GM18907 (cell line): ENCODE results near the gene PVRIG.
"Not testable (repeated sequence)": the region's sequence is repeated elsewhere in the genome, so short reads cannot be mapped to it uniquely, and the experiment has no call there.

Experiments
- ATAC-seq: cut with Tn5 transposase; IDR thresholded peaks from one replicate; pipeline ENCODE4 v1.9.1; 2021; ENCODE audit warnings: mild to moderate bottlenecking, moderate library complexity; ENCODE audit not compliant: unreplicated experiment

The PVRIG gene

DNA sequence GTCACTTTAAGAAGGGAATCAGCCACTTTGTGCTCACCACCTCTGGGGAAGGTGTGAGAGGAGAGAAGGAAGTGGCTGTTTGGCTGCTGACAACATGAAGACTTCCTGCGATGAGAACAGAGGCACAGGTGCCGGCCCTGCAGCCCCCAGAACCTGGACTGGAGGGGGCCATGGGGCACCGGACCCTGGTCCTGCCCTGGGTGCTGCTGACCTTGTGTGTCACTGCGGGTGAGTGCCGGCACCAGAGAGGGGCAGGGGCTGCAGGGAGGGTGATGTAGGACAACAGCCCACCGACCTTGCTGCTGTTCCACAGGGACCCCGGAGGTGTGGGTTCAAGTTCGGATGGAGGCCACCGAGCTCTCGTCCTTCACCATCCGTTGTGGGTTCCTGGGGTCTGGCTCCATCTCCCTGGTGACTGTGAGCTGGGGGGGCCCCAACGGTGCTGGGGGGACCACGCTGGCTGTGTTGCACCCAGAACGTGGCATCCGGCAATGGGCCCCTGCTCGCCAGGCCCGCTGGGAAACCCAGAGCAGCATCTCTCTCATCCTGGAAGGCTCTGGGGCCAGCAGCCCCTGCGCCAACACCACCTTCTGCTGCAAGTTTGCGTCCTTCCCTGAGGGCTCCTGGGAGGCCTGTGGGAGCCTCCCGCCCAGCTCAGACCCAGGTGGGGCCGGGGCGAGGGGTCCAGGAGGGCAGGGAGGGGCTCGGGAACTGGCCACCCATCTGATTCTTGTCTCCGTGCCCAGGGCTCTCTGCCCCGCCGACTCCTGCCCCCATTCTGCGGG lies at the start of gene PVRIG:
PVRIG (plus strand) TSS at position 149 of the 785 bp plus-strand sequence; CDS start at position 171, 22 bp downstream.
- ATAC-seq: not testable (repeated sequence)

DNA sequence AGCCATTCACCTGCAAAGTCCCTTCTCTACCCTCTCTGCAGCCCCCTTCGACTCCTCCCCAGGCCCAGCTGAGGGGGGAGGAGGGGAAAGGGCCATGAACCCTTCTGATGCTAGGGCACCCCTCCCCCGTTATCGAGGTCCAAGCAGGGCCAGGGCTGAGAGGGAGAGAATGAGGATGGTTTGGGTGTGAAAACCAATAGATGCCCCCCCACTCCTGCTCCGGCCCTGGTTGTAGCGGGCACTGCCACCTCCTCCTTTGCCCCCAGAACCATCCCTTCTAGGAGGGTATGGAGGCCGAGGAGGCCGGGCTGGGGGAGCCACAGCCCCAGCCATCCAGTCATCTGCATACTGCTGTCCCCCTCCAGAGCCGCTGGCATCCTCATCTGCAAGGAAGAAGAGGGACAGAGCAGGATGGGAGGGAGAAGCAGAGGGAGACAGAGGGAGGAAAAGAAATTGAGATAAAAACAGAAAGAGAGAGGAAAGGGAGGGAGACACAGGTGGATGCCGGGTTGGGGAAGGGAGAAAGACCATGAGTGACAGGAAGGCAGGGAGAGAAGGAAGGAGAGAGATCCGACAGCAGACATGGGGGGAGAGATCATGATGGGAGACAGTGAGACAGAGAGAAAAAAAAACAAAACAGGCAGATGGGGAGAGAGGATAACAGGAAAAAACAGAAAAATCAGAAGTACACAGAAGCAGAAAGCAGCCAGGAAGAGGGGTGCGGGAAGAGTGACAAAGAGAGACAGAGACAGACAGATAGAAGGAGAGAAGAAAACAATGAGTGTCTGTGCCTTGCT lies 49.5 kb upstream of the PVRIG start:
- ATAC-seq: no peak

DNA sequence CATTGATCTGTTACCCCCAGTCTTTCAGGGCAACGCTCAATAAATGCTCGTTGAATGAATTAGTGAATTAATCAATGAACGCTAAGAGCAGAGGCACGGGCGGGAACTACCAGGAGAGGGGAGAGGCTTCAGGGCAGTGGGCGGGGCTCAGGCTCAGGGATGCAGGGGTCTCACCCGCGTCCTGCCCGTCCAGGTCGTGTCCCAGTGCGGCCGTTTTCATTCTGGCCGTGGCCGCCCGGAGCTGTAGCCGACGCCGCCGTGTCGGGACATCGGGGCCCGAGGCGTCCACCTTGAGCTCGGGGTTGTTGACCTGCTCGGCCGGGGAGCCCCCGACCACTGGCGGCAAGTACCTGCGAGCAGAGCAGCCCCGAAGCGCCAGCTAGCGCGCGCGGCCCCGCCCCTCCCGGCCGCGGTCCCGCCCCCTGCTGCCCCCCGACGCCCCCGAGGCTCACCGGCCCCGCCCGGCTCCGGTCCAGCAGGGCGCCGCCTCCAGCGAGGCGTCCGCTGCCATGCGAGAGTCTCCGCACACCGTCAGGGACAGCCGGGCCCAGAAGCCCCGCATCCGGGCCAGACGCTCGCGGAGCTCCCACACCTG lies 48.6 kb upstream of the PVRIG start:
- no peak for ATAC-seq

DNA sequence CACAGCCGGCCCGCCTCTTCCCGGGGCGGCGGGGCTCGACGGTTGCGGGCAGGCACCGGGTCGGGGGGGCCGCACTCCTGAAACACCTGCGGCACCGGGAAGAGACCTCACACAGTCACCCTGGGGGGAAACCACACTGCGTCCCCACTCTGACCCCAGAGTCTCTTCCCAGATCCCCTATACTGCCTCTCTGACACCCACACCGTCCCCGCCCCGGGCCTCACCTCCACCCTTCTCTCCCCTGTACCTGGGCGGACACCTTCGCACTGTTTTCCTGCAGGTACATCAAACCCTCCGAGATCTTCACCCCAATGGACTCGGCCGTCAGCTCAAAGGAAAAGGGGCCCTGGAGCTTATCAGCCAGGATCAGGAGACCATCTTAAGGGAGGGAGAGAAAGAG lies 47.9 kb upstream of the PVRIG start:
- no peak for ATAC-seq

DNA sequence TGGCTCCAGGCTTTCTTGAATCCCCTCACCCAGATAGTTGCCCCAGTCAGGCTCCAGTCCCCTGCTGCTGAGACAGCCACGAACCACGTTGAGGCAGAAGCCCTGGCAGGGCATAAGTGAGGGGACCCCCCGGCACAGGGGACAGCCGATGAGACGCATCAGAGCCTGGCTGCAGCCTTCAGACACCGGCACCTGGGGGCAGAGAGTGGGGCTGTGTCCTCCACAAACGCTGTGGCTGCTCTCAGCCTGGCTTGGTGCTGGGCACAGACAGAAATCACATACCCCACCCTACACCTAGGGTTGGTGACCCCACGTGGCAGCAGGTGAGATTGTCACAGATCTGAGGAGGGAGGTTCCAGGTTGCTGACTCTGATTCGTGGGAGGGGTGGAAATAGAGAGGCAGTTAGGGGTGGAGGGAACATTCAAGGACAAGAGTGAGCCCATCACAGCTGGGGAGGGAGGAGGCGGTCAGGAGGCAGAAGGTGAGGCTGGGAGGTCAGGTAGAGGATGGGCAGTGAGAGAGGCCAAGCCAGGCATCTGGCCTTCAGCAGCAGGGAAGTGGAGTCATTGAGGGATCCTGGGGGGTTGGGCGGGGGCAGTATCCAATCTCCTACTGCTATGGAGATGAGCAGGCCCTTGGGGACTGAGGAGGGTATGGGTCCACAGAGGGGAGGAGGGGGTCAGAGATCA lies 45.8 kb upstream of the PVRIG start:
- ATAC-seq: no peak

DNA sequence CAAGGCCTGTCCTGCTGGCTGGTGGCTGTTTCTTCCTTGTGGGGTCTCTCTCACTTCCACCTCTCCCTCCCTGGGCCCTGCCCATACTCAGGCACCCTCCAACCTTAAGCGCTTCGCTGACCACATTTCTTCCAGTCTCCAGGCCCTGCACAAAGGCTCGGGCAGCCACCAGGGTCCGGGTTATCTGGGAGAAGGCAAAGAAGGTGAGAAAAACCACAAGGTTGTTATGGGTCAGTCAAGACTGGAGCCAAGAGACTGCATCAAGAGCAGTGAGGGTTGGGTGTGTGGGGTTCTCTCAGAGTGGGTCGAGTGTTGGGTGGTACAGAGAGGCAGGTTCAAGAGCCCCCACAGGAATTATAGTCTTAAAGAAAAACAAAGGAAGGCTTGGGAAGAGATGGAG lies 45.2 kb upstream of the PVRIG start:
- ATAC-seq: no peak

DNA sequence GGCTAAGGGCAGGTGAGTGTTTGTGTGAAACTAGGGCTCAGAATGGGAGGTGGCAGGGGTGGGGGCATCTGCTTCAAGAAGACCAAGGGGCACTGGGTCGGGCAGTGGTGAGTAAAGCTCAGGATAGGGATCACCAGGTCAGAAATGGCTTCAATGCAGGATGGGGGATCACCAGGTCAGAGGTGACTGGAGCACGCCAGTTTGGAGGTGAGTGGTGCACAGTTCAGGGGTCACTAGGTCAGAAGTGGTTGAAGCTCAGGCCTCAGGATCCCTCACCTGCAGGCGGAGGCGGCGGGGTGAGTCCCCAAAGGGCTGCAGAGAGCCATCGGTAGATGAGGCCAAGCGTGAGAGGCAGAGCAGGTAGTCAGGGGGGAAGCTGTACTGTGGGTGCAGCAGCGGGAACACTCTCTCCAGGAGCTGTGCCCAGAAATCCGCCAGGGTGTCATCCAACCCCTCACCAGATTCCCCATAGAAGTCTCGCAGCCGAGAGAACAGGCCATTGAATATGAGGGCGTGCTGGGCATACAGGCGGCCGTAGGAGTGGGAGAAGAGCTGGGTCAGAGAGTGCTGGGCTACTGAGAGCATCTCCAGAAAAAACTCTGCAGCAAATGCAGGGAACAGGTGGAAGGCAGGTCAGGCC lies 44.3 kb upstream of the PVRIG start:
- no peak for ATAC-seq

DNA sequence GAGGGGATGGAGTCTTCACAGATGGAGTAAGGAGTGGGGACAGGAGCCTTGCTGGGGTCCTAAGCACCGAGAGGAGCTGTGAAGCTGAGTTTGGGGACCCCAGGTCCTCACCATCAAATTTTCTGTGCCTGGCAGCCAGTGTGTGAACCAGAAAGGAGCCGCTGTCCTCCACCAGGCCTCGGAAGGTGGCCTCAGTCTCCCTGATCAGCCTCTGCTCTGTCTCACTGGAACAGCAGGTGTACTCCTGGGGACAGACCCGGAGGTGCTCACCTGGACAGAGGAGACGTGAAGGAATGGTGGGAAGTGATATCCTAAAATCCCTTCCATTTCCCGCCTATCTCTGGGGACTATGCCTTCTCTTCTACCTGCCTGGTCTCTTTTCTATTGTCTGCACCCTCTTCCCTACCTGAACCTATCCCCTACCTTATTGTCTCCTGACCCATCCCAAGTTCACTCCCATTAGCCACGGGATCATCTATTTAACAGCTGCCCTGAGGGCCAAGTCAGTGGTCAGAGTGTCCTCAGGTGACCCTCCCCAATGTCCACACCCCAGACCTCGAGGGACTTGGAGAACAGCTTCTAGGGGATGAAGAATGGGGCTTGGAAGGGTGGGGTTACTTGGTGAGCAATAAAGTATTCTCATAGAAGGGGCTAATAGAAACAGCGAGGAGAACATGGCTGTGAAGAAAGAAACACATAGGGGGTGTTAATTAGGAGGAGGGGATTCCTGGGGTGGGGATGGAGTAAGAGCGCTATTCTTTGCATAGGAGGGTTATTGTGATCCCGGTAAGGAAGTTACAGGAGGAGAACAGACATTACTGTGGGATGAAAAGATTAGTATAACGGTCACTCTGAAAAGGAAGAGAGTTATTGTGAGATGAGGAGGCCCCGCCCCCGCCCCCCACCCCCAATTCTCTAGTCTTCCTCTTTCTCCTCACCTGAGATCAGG lies 43.4 kb upstream of the PVRIG start:
- no peak for ATAC-seq

DNA sequence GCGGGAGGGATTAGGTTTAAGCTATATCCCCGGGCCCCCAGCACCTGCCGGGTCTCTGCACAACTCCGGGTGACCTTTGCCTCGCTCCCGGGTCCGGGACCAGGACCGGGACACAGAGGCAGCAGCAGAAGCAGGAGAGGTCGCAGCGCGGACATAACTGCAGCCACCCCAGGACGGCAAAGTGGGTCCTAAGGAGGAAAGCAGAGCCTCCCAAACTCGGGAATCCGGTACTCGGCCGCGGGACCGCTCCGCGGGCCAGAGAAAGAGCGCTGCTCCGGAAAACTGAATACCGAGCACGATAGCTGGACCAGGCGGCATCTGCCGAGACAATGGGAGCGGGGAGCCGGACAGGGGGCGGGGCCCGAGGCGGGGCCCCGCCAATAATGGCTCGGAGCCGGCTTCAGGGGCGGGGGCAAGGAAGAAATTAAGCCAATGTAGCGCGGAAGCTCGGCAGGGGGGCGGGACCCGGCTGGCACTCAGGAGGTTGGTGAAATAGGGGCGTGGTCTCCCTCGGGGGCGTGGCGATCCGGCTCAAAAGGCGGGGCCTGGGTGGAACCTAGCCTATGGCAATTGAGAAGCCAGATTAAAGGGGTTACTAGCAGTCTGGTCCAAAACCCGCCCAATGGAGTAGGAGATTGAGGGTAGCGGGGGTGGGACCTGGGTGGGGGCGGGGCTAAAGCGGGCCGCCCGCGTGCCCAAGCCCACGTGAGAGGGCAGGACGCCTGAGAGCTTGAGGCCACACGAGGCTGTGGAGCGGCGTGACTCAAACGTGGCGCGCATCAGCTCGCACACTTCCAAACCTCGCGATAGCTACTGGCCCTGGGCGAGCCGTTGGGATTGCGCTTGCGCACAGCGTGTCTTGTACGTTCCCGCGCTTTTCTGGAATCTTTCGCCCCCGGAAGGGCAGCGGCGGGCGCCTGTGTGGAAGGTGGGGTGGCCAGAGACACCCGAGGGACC lies 42.4 kb upstream of the PVRIG start, which contains the start of the genes GPC2 and STAG3:
GPC2 (minus strand) TSS at position 337 of the 957 bp plus-strand sequence; CDS start at position 155, 182 bp downstream.
STAG3 (plus strand) TSS at position 874 of the 957 bp plus-strand sequence. CDS start 2,639 bp downstream, outside the sequence.
- peak; percentile 83 for ATAC-seq

DNA sequence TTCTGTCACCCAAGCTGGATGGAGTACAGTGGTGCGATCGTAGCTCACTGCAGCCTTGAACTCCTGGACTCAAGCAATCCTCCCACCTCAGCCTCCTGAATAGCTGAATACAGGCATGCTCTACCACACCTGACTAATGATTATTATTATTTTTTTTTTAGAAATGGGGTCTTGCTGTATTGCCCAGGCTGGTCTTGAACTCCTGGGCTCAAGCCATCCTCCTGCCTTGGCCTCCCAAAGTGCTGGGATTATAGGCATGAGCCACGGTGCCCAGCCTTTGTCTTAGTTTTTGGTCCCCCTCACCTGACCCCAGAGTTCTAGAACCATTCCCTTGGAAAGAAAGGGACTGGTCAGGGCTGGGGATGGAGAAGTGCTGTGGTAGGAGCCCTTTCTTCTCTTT lies 39.7 kb upstream of the PVRIG start:
- not testable (repeated sequence) for ATAC-seq

DNA sequence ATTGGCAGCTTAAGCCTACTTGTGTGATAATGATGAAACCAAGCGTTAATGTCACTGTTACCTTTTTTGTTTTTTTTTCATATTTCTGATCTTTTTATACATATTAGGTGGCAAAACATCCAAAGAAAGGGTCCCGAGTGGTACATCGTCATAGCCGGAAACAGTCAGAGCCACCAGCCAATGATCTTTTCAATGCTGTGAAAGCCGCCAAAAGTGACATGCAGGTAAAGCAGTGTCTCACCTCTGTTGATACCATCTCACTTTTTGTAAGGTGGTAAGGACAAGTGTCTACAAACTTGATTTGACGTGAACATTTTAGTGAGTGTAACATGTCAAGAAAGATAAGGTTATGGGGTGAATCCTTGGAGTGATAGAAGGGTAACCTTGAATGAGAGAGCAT lies 37.1 kb upstream of the PVRIG start:
- not testable (repeated sequence) for ATAC-seq

DNA sequence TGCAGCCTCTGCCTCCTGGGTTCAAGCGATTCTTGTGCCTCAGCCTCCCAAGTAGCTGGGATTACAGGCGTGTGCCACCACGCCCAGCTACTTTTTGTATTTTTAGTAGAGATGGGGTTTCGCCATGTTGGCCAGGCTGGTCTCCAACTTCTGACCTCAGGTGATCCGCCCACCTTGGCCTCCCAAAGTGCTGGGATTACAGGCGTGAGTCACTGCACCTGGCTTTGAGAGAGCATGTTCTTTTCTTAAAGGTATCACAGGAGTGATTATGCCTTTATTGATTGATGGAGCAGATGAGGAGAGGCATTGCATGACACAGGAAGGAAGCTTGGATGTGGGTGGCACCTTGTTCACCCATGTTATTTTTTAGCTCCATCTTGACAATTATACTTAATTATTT lies 36.7 kb upstream of the PVRIG start:
- not testable (repeated sequence) for ATAC-seq

DNA sequence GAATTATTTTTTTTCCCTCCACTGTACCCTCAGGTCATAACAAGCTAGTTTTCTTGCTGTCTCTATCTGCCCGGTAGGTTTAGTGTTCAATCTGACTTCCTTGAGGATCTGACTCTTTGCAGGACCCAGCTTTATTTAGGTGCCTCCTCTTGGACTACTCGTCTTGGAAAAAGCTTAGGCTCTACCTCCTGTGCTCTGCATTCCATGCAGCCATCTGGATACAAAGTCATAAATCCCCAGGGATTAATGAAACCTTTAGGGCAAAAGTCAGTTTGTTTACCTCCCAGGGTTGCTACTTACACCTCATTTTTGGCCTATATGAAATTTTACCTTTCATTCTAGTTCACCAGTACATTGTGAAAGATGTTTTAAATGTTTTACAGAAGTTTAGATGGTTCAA lies 34.0 kb upstream of the PVRIG start:
- ATAC-seq: no peak

DNA sequence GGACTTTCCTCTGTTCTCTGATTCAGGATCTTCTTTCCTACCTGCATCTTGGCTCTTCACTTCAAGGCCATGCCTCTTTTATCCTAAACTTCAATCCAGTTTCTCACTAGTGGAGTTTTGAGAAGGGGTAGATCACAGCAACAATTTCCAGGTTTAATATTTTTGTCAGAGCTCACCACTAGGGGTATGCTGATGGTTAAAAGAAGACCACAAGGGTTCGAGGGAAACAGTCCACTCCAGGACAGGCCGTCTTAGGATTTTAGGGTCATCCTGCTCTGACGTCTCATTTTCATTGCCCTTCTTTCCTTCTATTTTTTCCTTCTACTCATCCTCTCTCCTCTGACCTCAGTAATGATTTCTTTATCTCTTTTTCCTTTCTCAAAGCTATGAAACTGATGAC lies 30.7 kb upstream of the PVRIG start:
- ATAC-seq: no peak

DNA sequence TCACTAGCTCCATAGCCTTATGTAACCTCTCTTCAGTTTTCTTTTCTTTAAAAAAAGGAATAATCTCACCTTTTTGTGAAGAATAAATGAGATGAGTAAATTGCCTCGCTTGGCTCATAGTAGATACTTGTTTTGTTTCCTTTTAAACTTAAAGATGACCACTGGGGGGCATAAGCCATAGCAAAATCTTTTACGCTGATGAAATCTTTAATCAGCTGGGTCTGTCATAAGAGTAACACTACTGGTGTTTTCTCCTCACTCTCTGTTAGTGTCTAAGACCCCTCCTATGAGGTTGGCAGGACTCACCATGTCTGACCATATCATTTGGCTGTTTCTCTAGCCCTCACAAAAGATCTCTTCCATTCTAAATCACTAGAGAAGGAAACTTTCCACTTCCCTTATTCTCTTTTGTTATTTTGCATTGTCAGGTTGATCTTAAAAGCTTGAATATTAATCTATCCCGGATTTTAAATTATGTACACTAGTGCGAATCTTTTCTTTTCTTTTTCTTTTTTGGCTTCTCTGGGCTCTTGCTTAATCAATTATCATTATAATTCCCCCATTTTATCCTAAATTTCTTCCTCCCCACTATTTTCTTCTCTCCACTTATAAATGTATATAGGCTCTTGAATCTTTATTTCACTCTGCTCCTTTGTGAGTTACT lies 29.6 kb upstream of the PVRIG start:
- ATAC-seq: peak; percentile 60

DNA sequence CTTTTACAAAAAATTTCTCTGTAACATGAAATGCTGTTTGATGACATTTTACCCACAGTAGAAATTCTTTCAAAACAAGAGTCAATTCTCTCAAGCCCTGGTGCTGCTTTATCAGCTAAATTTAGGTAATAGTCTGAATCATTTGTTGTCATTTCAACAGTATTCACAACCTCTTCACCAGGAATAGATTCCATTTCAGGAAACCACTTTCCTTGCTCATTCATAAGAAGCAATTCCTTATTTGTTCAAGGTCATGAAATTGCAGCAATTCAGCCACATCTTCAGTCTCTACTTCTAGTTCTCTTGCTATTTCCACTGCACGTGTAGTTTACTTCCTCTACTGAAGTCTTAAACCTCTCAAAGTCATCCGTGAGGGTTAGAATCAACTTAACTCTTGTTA lies 28.0 kb upstream of the PVRIG start:
- no peak for ATAC-seq

DNA sequence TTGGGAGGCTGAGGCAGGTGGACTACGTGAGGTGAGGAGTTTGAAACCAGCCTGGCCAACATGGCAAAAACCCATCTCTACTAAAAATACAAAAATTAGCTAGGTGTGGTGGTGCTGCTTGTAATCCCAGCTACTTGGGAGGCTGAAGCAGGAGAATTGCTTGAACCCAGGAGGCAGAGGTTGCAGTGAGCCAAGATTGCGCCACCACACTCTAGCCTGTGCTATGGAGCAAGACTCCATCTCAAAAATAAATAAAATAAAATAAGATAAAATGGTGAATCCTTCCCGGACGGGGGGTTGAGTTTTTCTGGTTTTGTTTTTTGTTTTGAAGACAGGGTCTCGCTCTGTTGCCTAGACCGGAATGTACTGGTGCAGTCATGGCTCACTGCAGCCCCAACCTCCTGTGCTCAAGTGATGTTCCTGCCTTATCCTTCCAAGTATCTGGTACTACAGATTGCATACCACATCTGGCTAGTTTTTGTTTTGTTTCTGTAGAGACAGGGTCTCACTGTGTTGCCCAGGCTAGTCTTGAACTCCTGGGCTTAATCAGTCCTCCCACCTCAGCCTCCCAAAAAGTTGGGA lies 27.4 kb upstream of the PVRIG start:
- not testable (repeated sequence) for ATAC-seq
